ENCODE data around the gene ATP11B. TPM values are rescaled to one million over a fixed set of nuclear protein-coding genes. Genes with fewer than 3 reads are reported as not detected.

ATP11B gene
- total RNA-seq, 1 donor from 2014 or later = 38.6 TPM

DNA sequence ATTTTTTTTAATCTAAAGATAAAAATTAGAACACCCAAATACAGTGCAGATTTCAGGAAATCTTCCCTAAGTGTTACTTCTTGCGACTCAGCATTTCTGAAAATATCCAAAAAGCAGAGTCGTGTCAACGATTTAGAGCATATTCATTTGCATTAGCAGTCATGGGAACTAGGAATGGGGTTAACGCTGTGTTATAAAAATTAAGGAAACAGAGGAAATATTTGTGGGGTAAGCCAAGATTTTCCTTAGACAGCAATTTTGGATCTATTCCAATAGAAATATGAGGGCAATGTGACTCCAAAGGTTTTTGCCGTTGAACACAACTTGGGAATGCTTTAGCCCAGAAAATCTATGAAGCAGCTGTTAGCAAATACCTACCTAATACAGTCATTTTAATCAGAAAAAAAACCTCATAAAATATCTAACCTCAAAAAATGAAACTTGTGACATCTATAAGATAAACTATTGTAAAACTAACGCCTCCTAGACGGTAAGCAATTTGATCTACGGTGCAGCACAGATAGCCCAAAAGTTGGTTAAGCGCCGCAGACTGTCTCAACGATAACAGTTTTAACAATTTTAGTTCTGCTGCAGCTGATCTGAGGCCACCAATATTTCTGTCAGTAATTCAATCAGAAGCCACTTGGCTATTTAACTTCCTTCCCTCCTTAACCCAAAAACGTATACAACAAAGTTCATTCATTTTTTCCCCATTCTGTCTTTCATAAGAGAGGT, 5.8 kb upstream of the ATP11B start:
- TF ChIP-seq, protein P1, sequence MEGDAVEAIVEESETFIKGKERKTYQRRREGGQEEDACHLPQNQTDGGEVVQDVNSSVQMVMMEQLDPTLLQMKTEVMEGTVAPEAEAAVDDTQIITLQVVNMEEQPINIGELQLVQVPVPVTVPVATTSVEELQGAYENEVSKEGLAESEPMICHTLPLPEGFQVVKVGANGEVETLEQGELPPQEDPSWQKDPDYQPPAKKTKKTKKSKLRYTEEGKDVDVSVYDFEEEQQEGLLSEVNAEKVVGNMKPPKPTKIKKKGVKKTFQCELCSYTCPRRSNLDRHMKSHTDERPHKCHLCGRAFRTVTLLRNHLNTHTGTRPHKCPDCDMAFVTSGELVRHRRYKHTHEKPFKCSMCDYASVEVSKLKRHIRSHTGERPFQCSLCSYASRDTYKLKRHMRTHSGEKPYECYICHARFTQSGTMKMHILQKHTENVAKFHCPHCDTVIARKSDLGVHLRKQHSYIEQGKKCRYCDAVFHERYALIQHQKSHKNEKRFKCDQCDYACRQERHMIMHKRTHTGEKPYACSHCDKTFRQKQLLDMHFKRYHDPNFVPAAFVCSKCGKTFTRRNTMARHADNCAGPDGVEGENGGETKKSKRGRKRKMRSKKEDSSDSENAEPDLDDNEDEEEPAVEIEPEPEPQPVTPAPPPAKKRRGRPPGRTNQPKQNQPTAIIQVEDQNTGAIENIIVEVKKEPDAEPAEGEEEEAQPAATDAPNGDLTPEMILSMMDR (IDR thresholded peaks at IDR 0.05; ENCODE audit: insufficient read depth, low read length, poor library complexity, severe bottlenecking) = no peak
- no peak for DNase-seq (ENCODE audit: low read depth)
- H3K36me3 ChIP-seq (ENCODE audit: control insufficient read depth, insufficient read depth, low read length) = no peaks in the 10 kb centered on the region

DNA sequence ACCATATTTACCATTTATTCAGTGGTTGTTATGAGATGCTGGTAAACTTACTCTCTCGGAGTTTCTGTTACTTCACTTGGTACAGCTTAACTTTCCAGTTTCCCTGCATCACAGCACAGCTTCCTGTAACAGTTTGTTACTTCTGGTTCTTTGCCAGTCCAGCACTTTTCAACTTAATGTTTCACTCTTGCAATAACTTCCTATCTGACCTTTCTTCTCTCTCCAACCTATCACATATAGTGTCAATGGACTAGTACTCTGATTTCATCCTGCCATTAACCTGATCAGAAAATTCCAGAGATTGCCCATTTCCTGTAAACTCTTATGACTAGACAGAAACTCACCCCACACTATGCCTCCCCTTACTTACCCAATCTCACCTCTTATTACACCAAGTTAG, 3.9 kb upstream of the ATP11B start:
- H3K27me3 ChIP-seq (ENCODE audit: control insufficient read depth, insufficient read depth, low read length) = no peaks in the 10 kb centered on the region
- no peak overlapping the region for H3K4me3 ChIP-seq (ENCODE audit: low read depth, low read length)
- TF ChIP-seq, protein P1 (IDR thresholded peaks at IDR 0.05; ENCODE audit: insufficient read depth, low read length, poor library complexity, severe bottlenecking) = no peak
- no peaks in the 10 kb centered on the region for H3K36me3 ChIP-seq (ENCODE audit: control insufficient read depth, insufficient read depth, low read length)
- DNase-seq (ENCODE audit: low read depth) = no peak

More for the DNA sequence above, 5.8 kb upstream of the ATP11B start:
- Histone ChIP-seq H3K27me3 (ENCODE audit: control insufficient read depth, insufficient read depth, low read length) (no peaks in the 10 kb centered on the region), H3K4me3 (ENCODE audit: low read depth, low read length) (no peak overlapping the region)

DNA sequence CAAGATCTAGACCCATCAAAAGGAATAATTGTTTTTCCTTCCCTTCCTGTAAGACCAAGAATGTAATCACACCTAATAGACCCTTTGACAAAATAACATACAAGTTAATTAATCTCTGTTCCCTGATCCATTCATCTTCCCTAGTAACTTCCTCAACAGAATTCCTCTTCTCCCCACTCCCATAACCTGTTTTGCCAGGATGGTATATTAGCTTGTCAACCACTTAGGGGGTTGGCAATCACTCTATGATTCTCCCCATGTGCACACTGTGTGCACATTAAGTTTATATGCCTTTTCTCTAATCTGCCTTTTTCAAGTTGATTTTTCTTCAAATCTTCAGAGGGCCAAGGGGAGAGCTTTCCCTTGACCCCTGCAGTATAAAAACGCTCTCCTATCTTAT, 2.7 kb upstream of the ATP11B start:
- TF ChIP-seq, protein P1 (IDR thresholded peaks at IDR 0.05; ENCODE audit: insufficient read depth, low read length, poor library complexity, severe bottlenecking) = no peak
- DNase-seq (ENCODE audit: low read depth) = no peak
- H3K4me3 ChIP-seq (ENCODE audit: low read depth, low read length) = no peak overlapping the region
- no peaks in the 10 kb centered on the region for H3K36me3 ChIP-seq (ENCODE audit: control insufficient read depth, insufficient read depth, low read length)
- no peaks in the 10 kb centered on the region for H3K27me3 ChIP-seq (ENCODE audit: control insufficient read depth, insufficient read depth, low read length)

DNA sequence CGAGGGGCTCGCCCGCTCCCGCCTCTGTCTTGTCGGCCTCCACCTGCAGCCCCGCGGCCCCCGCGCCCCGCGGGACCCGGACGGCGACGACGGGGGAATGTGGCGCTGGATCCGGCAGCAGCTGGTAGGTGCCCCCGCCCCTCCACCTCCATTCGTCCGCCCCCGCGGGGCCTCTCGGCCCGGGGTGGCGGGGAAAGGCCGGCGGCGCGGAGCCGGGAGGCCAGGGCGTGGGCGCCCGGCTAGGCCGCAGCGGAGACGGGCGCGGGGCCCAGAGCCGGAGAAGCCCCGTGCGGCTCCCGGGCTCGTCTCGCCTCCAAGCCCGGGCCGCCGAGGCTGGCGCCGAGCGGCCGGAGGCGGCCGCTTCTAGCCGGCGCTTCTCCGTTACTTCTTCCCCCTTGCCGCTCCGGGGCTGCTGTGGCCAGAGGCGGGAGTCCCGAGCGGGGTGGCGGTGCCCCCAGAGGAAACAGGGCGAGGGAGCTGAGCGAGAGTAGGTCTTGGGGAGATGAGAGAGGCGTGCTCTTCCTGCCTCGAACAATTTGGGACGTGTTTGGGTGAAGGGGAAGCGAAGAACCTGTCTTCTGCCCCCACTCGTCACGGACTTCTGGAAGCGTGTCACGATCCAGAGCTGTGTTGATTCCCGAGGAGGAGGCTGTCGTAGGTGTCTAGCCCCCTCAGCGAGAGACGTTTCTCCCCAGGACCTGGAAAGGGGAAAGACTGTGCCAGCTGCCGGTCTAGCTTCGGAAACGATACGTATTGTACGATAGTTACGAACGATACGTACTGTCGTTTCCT, 555 bp downstream of the ATP11B start:
- Histone ChIP-seq H3K36me3 (ENCODE audit: control insufficient read depth, insufficient read depth, low read length) (no peaks in the 10 kb centered on the region), H3K4me3 (ENCODE audit: low read depth, low read length) (peak overlapping the region; percentile 59), H3K27me3 (ENCODE audit: control insufficient read depth, insufficient read depth, low read length) (no peaks in the 10 kb centered on the region)
- no peak for DNase-seq (ENCODE audit: low read depth)
- TF ChIP-seq, protein P1 (IDR thresholded peaks at IDR 0.05; ENCODE audit: insufficient read depth, low read length, poor library complexity, severe bottlenecking) = no peak

DNA sequence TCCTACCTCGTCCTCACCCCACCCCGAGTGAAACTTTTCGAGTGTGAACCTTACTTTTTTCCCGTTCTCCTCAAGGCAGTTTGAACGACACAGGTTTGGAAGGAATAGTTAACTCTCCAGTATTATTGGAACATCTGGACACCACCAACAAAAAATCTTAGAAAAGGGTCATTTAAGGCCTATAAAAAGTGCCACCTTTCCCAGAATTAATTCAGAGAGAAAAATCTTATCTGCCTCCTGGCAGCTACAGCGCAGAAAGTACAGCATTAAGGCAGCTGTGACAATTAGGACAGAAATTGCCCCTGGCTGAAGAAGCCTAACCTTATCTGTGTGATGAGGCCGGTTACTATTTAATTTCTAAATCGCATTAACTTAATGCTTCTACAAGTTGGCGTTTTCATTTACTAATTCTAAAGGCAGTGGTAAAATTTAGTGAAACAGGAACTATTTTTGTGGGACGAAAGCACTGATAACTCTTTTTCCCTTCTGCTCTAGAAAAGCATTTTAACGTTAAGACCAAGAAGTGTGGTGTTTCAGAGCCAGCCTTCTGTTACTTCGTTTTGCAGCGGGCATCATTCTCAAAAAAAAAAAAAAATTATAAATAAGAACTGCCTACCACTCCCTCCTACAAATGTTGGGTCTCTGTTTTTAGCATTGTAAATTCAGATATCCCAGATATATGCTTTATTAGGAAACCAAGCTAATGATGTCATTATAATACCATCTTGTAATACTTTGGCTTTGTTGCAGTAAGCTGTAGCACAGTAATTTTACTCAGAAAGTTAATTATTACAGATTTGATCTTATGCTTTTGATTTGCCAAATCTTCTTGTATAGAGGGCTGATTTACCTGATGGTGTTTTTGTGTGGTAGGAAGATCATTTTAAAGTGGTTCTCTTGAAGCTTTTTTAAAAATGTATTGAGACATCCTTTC, 1.4 kb downstream of the ATP11B start:
- H3K27me3 ChIP-seq (ENCODE audit: control insufficient read depth, insufficient read depth, low read length) = no peaks in the 10 kb centered on the region
- DNase-seq (ENCODE audit: low read depth) = no peak
- H3K36me3 ChIP-seq (ENCODE audit: control insufficient read depth, insufficient read depth, low read length) = no peaks in the 10 kb centered on the region
- H3K4me3 ChIP-seq (ENCODE audit: low read depth, low read length) = peak overlapping the region; percentile 59
- TF ChIP-seq, protein P1 (IDR thresholded peaks at IDR 0.05; ENCODE audit: insufficient read depth, low read length, poor library complexity, severe bottlenecking) = no peak
